HG03196 (cell line): ENCODE measurements around the gene SPTBN5.

Experiments used
- ATAC-seq: cut with Tn5 transposase; IDR thresholded peaks from one replicate; pipeline ENCODE4 v1.9.1; 2021; ENCODE audit not compliant: unreplicated experiment

SPTBN5 gene

GRCh38 chr15:41809121-41809520 lies 84.7 kb downstream of the SPTBN5 start:
- ATAC-seq, result no peak

- ATAC-seq, result no peak
Measured at GRCh38 chr15:41806291-41807181, 87.3 kb downstream of the SPTBN5 start.

- no peak for ATAC-seq
Measured at GRCh38 chr15:41805711-41806110, 88.1 kb downstream of the SPTBN5 start.

GRCh38 chr15:41804916-41805666 lies 88.8 kb downstream of the SPTBN5 start:
- ATAC-seq, result no peak

- ATAC-seq, result no peak
Measured at GRCh38 chr15:41804361-41804760, 89.5 kb downstream of the SPTBN5 start.

- ATAC-seq, result no peak
Measured at GRCh38 chr15:41801850-41802455, 91.9 kb downstream of the SPTBN5 start.

- no peak for ATAC-seq
Measured at GRCh38 chr15:41801185-41801584, 92.7 kb downstream of the SPTBN5 start.

GRCh38 chr15:41799488-41799805 lies 94.4 kb downstream of the SPTBN5 start:
- ATAC-seq, result no peak

GRCh38 chr15:41798607-41799487 lies 95.0 kb downstream of the SPTBN5 start:
- ATAC-seq, result no peak
